Caco-2 (cell line): ENCODE results near the gene AGAP1. TPM values are rescaled to one million over a fixed set of nuclear protein-coding genes. Genes with fewer than 3 reads are reported as not detected.

Experiments
- BruUV-seq: library from RNA; stranded (reverse); fragments of 400-500 nt; replicated peaks from 2 replicates; lab custom pipeline; 2021; lab: Mats Ljungman, UMichigan
- CTCF ChIA-PET: fragments of 300-600 bp; sonication (Branson Sonifier 250); formaldehyde crosslinking; loops from one replicate; lab custom pipeline; 2022; ENCODE audit warnings: antibody characterized with exemption; lab: Charles Lee
- POLR2A ChIA-PET: fragments of 300-600 bp; sonication (Branson Sonifier 250); formaldehyde crosslinking; loops from one replicate; lab custom pipeline; 2022; ENCODE audit warnings: antibody characterized with exemption; lab: Charles Lee
- DNase-seq, 2 experiments: peaks; one replicate each; pipeline versions ENCODE4 v3.0.0 to v3.0.0-alpha.2; 2020 to 2022
- H3K27me3 ChIP-seq: replicated peaks from 2 replicates; pipeline ENCODE4 v1.6.0; 2011; ENCODE audit warnings: low read length; ENCODE audit not compliant: control insufficient read depth, insufficient read depth
- H3K36me3 ChIP-seq: 2 replicates; pipeline ENCODE4 v1.5.1; 2011; ENCODE audit warnings: low read length; ENCODE audit not compliant: control insufficient read depth, insufficient read depth
- H3K4me1 ChIP-seq: fragments of 250-450 bp; sonication (Bioruptor Pico); 2 replicates; pipeline ENCODE4 v1.5.1; 2020; ENCODE audit warnings: mild to moderate bottlenecking
- H3K4me3 ChIP-seq: 2 replicates; pipeline ENCODE4 v1.5.1; 2011; ENCODE audit warnings: low read depth, mild to moderate bottlenecking, control low read depth, low read length
- H3K9me3 ChIP-seq: fragments of 250-450 bp; sonication (Bioruptor Pico); 2 replicates; pipeline ENCODE4 v1.5.1; 2020; ENCODE audit warnings: mild to moderate bottlenecking, moderate library complexity
- H3K27ac Mint-ChIP-seq: one replicate; pipeline ENCODE4 v1.8.0; 2022; ENCODE audit warnings: mixed read lengths; ENCODE audit not compliant: unreplicated experiment
- H3K27me3 Mint-ChIP-seq: one replicate; pipeline ENCODE4 v1.8.0; 2022; ENCODE audit warnings: mixed read lengths; ENCODE audit not compliant: insufficient read depth, unreplicated experiment
- H3K36me3 Mint-ChIP-seq: one replicate; pipeline ENCODE4 v1.8.0; 2022; ENCODE audit warnings: mild to moderate bottlenecking, mixed read lengths; ENCODE audit not compliant: insufficient read depth, unreplicated experiment
- H3K4me1 Mint-ChIP-seq: one replicate; pipeline ENCODE4 v1.8.0; 2022; ENCODE audit warnings: low read depth, mixed read lengths; ENCODE audit not compliant: unreplicated experiment
- H3K4me3 Mint-ChIP-seq: one replicate; pipeline ENCODE4 v1.8.0; 2022; ENCODE audit warnings: mild to moderate bottlenecking, moderate library complexity, mixed read lengths; ENCODE audit not compliant: unreplicated experiment
- H3K9me3 Mint-ChIP-seq: one replicate; pipeline ENCODE4 v1.8.0; 2022; ENCODE audit warnings: mixed read lengths; ENCODE audit not compliant: unreplicated experiment
- intact Hi-C: fragments of 100-400 bp; cut with micrococcal nuclease; formaldehyde crosslinking; loops from one replicate; pipeline ENCODE4 v1.10.0; 2022; ENCODE audit not compliant: unreplicated experiment
- total RNA-seq: library from RNA; stranded (reverse); gene quantifications from 2 replicates; pipeline ENCODE4 v1.2.3, GENCODE V29; 2022
- TF ChIP-seq, protein P1 (sequence below), 2 experiments: fragments of 200-600 bp in 1 of 2; IDR thresholded peaks; 1 replicate in 1 of 2; 2 replicates in 1 of 2; pipeline versions ENCODE4 v1.5.1 to v1.8.0; 2011 to 2022; ENCODE audit warnings: antibody characterized with exemption in 1 of 2, control low read depth in 1 of 2, inconsistent platforms in 1 of 2, low read depth in 1 of 2, low read length in 1 of 2, mild to moderate bottlenecking in 1 of 2, moderate library complexity in 1 of 2; ENCODE audit not compliant: insufficient read depth in 1 of 2, severe bottlenecking in 1 of 2, unreplicated experiment in 1 of 2

The AGAP1 gene
- total RNA-seq, 1 experiment from 2014 or later: 41.7 TPM

GRCh38 chr2:236156860-236157194 lies 663.0 kb downstream of the AGAP1 start:
- Mint-ChIP-seq H3K27me3 (peaks cover 7% of the 10 kb centered on the region), H3K27ac (no peak overlapping the region)

DNA sequence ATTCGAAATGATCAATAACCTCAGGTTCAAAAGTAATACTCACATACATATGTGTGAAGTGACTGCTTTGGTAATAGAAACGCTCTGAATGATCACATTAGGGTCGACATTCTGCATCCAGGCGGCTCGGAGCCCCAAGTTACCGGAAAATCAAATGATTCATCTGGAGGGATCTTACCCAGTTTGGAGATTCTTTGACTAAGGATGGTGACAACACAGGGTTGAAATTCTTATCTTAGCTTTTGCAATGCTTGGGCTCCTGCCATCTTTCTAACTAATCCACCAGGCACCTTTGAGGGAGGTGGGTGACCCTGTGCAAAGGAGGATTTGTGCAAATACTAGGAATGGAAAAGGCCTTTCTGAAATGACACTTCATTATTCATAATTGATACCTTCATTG lies 663.5 kb downstream of the AGAP1 start:
- no peaks in the 10 kb centered on the region for H3K27me3 ChIP-seq
- ChIA-PET POLR2A (no interaction called here), CTCF (no interaction called here)
- H3K27ac Mint-ChIP-seq: no peak overlapping the region
- no peak overlapping the region for H3K4me3 Mint-ChIP-seq
- H3K36me3 Mint-ChIP-seq: no peaks in the 10 kb centered on the region
- H3K4me1 Mint-ChIP-seq: no peaks in the 10 kb centered on the region
- peaks cover 7% of the 10 kb centered on the region for H3K27me3 Mint-ChIP-seq
- H3K9me3 ChIP-seq: no peaks in the 10 kb centered on the region
- TF ChIP-seq, protein P1, sequence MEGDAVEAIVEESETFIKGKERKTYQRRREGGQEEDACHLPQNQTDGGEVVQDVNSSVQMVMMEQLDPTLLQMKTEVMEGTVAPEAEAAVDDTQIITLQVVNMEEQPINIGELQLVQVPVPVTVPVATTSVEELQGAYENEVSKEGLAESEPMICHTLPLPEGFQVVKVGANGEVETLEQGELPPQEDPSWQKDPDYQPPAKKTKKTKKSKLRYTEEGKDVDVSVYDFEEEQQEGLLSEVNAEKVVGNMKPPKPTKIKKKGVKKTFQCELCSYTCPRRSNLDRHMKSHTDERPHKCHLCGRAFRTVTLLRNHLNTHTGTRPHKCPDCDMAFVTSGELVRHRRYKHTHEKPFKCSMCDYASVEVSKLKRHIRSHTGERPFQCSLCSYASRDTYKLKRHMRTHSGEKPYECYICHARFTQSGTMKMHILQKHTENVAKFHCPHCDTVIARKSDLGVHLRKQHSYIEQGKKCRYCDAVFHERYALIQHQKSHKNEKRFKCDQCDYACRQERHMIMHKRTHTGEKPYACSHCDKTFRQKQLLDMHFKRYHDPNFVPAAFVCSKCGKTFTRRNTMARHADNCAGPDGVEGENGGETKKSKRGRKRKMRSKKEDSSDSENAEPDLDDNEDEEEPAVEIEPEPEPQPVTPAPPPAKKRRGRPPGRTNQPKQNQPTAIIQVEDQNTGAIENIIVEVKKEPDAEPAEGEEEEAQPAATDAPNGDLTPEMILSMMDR (IDR thresholded peaks at IDR 0.05; ENCODE audit: insufficient read depth in 1 of 2, low read depth in 1 of 2, low read length in 1 of 2, severe bottlenecking in 1 of 2, unreplicated experiment in 1 of 2): no peak
- BruUV-seq: no TSS peak
- no peak overlapping the region for H3K4me3 ChIP-seq
- no peak for DNase-seq
- intact Hi-C loops: no loop called here
- H3K9me3 Mint-ChIP-seq: peaks cover 15% of the 10 kb centered on the region
- no peaks in the 10 kb centered on the region for H3K4me1 ChIP-seq
- no peaks in the 10 kb centered on the region for H3K36me3 ChIP-seq

More at GRCh38 chr2:236156860-236157194, 663.0 kb downstream of the AGAP1 start:
- CTCF ChIA-PET: no interaction called here
- Mint-ChIP-seq H3K4me3 (no peak overlapping the region), H3K4me1 (no peaks in the 10 kb centered on the region), H3K36me3 (no peaks in the 10 kb centered on the region), H3K9me3 (peaks cover 15% of the 10 kb centered on the region)
- no peaks in the 10 kb centered on the region for H3K9me3 ChIP-seq
- TF ChIP-seq, protein P1 (IDR thresholded peaks at IDR 0.05; ENCODE audit: insufficient read depth in 1 of 2, low read depth in 1 of 2, low read length in 1 of 2, severe bottlenecking in 1 of 2, unreplicated experiment in 1 of 2): no peak
- intact Hi-C loops: no loop called here
- H3K36me3 ChIP-seq: no peaks in the 10 kb centered on the region
- no peaks in the 10 kb centered on the region for H3K27me3 ChIP-seq
- POLR2A ChIA-PET: no interaction called here
- no peak overlapping the region for H3K4me3 ChIP-seq
- DNase-seq: no peak
- no peaks in the 10 kb centered on the region for H3K4me1 ChIP-seq
- BruUV-seq: no TSS peak

GRCh38 chr2:236157815-236158498 lies 664.1 kb downstream of the AGAP1 start:
- H3K27me3 Mint-ChIP-seq: peaks cover 7% of the 10 kb centered on the region
- no peak overlapping the region for H3K4me3 Mint-ChIP-seq
- H3K9me3 Mint-ChIP-seq: peaks cover 11% of the 10 kb centered on the region
- H3K9me3 ChIP-seq: no peaks in the 10 kb centered on the region
- ChIA-PET POLR2A (no interaction called here), CTCF (no interaction called here)
- DNase-seq: no peak
- no peaks in the 10 kb centered on the region for H3K4me1 Mint-ChIP-seq
- BruUV-seq: no TSS peak
- no peaks in the 10 kb centered on the region for H3K27me3 ChIP-seq
- H3K4me3 ChIP-seq: no peak overlapping the region
- no peaks in the 10 kb centered on the region for H3K36me3 Mint-ChIP-seq
- intact Hi-C loops: no loop called here
- no peaks in the 10 kb centered on the region for H3K36me3 ChIP-seq
- H3K27ac Mint-ChIP-seq: no peak overlapping the region
- TF ChIP-seq, protein P1 (IDR thresholded peaks at IDR 0.05; ENCODE audit: insufficient read depth in 1 of 2, low read depth in 1 of 2, low read length in 1 of 2, severe bottlenecking in 1 of 2, unreplicated experiment in 1 of 2): no peak
- no peaks in the 10 kb centered on the region for H3K4me1 ChIP-seq
